Parathyroid adenoma (tissue), 2 donors: ENCODE results near the gene MEF2C.

ENCODE experiments used
- H2AFZ ChIP-seq: fragments of 300-600 bp; sonication (generic); one replicate; pipeline ENCODE4 v1.7.0; 2017; ENCODE audit warnings: antibody characterized with exemption, mild to moderate bottlenecking
- H3K27ac ChIP-seq: fragments of 300-600 bp; sonication (generic); one replicate; pipeline ENCODE4 v1.7.0; 2017
- H3K27me3 ChIP-seq: fragments of 300-600 bp; sonication (generic); one replicate; pipeline ENCODE4 v1.7.0; 2017; ENCODE audit warnings: low read length; ENCODE audit not compliant: control insufficient read depth, insufficient read depth
- H3K36me3 ChIP-seq: fragments of 300-600 bp; sonication (generic); one replicate; pipeline ENCODE4 v1.7.0; 2017; ENCODE audit warnings: low read length; ENCODE audit not compliant: control insufficient read depth, insufficient read depth
- H3K4me1 ChIP-seq: fragments of 300-600 bp; sonication (generic); one replicate; pipeline ENCODE4 v1.7.0; 2017; ENCODE audit warnings: control low read depth
- H3K4me2 ChIP-seq: fragments of 300-600 bp; sonication (generic); one replicate; pipeline ENCODE4 v1.7.0; 2017; ENCODE audit warnings: low read length
- H3K4me3 ChIP-seq: fragments of 300-600 bp; sonication (generic); one replicate; pipeline ENCODE4 v1.7.0; 2017; ENCODE audit warnings: low read depth, low read length
- H3K79me2 ChIP-seq: fragments of 300-600 bp; sonication (generic); one replicate; pipeline ENCODE4 v1.7.0; 2017; ENCODE audit warnings: control low read depth
- H3K9ac ChIP-seq: fragments of 300-600 bp; sonication (generic); one replicate; pipeline ENCODE4 v1.7.0; 2017; ENCODE audit warnings: mild to moderate bottlenecking
- H3K9me3 ChIP-seq: fragments of 300-600 bp; sonication (generic); one replicate; pipeline ENCODE4 v1.7.0; 2017; ENCODE audit warnings: low read length; ENCODE audit not compliant: control insufficient read depth
- CTCF ChIP-seq: fragments of 300-600 bp; sonication (generic); IDR thresholded peaks from one replicate; pipeline ENCODE4 v1.7.0; 2017; ENCODE audit warnings: antibody characterized with exemption, mild to moderate bottlenecking
- donor health status: primary hyperparathyroidism.

MEF2C gene

GRCh38 chr5:88696466-88696865 is 186.5 kb downstream of the MEF2C start:
- no peaks in the 10 kb centered on the region for H3K36me3 ChIP-seq
- H3K4me2 ChIP-seq: no peak overlapping the region
- no peak overlapping the region for H3K4me3 ChIP-seq
- TF ChIP-seq CTCF: no peak
- H3K79me2 ChIP-seq: no peaks in the 10 kb centered on the region
- H3K9me3 ChIP-seq: no peaks in the 10 kb centered on the region
- H3K9ac ChIP-seq: no peak overlapping the region
- H2AFZ ChIP-seq: no peak overlapping the region
- H3K27ac ChIP-seq: no peak overlapping the region
- H3K27me3 ChIP-seq: peaks cover 11% of the 10 kb centered on the region
- no peaks in the 10 kb centered on the region for H3K4me1 ChIP-seq

GRCh38 chr5:88695931-88696330 is 187.1 kb downstream of the MEF2C start:
- Histone ChIP-seq H3K9ac (no peak overlapping the region), H2AFZ (no peak overlapping the region), H3K9me3 (no peaks in the 10 kb centered on the region), H3K4me3 (no peak overlapping the region), H3K27ac (no peak overlapping the region), H3K36me3 (no peaks in the 10 kb centered on the region), H3K79me2 (no peaks in the 10 kb centered on the region), H3K4me1 (no peaks in the 10 kb centered on the region), H3K4me2 (no peak overlapping the region), H3K27me3 (peaks cover 15% of the 10 kb centered on the region)
- no peak for TF ChIP-seq CTCF

- Histone ChIP-seq H3K27ac (no peak overlapping the region), H3K9ac (no peak overlapping the region), H3K4me3 (no peak overlapping the region), H3K9me3 (no peaks in the 10 kb centered on the region), H2AFZ (no peak overlapping the region), H3K4me2 (no peak overlapping the region), H3K27me3 (peaks cover 20% of the 10 kb centered on the region), H3K36me3 (no peaks in the 10 kb centered on the region), H3K4me1 (no peaks in the 10 kb centered on the region), H3K79me2 (no peaks in the 10 kb centered on the region)
- no peak for TF ChIP-seq CTCF
Measured at GRCh38 chr5:88695232-88695631, 187.8 kb downstream of the MEF2C start.

- Histone ChIP-seq H3K27ac (no peak overlapping the region), H3K4me1 (no peaks in the 10 kb centered on the region), H3K79me2 (no peaks in the 10 kb centered on the region), H3K27me3 (peaks cover 30% of the 10 kb centered on the region), H3K4me2 (no peak overlapping the region), H3K9me3 (no peaks in the 10 kb centered on the region), H2AFZ (no peak overlapping the region), H3K9ac (no peak overlapping the region), H3K36me3 (no peaks in the 10 kb centered on the region), H3K4me3 (no peak overlapping the region)
- no peak for TF ChIP-seq CTCF
Measured at GRCh38 chr5:88694023-88694679, 188.8 kb downstream of the MEF2C start.
